ENCODE data around the gene GNAI3.

GNAI3 gene

DNA sequence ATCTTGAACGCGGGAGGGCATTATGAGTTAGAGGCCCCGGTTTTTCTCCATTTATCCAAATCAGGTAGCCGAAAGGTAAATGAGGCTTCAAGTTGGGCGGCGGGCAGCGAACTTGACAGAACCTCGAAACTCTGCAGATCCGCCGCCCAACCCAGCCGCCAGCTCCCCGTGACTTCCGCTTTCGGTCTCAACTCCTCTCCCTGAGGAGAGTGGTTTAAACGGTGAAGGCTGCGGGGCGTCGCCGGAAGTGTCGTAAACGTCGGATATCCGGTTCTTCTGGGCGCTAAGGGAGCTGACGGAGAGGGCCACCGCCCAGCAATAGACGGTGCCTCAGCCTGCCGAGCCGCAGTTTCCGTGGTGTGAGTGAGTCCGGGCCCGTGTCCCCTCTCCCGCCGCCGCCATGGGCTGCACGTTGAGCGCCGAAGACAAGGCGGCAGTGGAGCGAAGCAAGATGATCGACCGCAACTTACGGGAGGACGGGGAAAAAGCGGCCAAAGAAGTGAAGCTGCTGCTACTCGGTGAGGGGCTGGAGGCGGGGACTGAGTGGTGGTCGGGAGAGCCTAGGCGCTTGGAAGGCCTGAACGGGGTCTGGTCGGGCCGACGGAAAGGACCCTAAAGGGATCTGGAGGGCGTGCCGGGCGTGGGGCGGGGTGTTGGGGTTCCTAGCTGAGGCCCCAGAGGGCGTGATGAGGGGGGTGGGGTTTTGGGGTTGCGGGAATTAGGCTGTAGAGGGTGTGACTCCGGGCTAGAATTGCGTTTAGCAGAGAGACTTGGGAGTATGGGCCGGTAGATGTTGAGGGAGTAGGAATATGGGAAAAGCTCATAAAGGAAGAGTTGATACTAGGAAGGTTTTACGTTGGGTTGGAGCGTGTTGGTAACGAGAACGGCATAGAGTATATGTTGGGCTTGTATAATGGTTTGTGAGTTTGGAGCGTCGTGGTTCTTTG is at the start of gene GNAI3:
Gene GNAI3 (plus strand): TSS at position 295 of the 947 bp plus-strand sequence. CDS start 106 bp downstream, at position 401.
- DNase-seq = peak; percentile 94 to 97

DNA sequence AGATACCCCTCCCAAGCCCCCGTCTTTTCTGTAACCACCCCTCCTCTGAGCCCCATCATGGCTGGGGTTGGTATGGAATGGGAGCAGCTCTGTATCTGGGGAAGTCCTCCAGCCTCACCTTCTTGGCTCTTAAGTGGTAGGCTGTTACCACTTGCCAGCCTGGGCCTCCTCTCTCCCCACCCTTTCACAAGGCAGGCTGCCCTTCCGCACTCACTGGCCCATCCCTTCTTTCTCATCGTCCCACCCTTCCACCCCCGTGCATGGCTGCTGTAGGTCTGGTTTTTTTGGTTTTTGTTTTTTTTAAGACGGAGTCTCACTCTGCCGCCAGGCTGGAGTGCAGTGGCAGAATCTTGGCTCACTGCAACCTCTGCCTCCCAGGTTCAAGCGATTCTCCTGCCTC is 49.3 kb upstream of the GNAI3 start:
- DNase-seq = no peak

DNA sequence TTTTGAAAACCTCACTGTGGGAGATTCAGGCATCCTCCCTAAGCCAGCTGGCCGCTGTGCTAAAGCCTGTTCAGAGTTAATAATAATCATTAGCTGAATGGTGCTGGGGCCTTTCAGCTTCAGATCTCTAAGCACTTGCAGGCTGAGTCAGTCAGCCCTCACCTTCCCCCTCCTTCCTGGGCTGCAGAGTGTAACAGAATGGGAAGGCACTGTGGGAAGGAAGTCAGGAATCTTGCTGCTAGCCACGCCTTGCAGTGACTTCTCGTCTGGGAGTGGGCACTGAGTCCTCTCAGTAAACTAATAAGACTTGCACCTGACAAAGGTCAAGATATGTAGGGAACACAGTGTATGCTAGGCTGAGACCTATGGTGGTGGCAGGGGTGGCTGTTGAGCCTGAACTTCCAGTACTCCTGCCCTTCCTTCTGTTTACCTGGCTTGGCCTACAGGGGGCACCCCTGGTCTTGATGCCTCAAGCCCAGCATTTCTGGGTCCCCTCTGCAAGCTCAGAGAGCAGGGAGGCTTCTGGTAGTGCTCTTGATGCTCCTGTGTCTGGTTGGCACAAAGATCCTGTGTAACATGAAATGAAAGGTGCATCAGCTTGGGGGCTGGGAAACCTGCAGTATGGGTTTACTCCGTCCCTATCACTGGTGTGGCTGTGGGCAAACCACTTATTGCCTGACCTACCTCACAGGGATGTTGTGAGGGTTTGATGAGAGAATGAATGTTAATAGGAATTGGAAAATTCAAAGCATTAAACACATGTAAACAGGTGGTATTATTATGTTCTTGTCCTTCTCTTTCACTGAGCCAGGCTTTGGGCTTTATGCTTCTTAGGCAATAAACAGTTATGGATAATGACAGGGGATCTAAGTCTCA is 48.5 kb upstream of the GNAI3 start:
- DNase-seq = no peak

DNA sequence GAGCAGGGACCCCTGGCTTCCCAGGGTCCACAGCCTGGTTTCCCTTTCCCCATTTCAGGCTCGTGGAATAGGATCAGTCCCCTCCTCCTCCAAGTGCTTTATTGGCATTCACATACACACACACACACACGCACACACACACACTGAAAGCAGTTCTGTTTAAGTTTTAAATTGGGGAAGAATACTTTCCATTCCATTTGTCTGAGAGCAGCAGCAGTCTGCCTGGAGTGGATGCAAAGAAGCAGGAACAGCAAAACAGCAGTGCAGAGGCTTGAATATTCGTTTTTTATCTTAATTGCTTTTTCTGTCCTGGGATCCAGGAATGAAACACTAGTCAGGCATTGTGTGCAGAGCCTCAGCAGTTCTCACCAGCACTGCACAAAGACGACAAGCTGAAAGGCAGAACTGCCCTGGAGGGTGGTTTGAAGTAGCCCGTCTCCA is 47.5 kb upstream of the GNAI3 start:
- DNase-seq = no peak

DNA sequence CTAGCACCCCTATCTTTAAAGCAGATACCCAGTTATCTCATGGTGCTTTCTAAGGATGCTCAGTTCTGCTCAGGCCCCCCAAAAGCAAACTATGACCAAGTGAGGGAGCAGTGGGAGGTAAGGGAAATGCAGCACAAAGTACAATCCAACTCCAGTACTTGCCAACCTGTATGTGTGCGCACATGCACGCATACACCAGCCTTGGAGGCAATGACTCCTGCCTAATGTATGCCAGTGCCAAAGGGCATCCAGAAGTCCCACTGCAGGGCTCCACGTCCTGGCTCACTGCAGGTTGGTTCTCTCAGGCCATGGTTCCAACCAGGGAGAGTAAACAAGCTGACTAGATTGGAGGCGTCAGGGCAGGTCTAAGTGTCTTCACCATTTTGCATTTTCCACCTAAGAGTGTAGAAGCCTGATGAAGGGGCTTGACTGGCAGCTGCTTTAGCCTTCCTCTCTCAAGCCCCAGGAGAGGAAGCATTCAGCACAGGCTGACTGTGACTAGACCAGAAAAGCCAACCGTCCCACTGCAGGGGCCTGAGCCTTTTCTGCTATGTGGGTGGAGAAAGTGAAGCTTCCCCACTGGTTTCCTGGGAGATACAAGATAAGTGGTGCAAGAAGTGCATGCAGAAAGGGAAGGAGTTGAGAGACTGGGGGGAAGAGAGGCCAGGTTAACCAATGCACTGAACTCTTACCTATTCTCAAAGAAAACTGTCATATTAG is 46.6 kb upstream of the GNAI3 start:
- no peak for DNase-seq

DNA sequence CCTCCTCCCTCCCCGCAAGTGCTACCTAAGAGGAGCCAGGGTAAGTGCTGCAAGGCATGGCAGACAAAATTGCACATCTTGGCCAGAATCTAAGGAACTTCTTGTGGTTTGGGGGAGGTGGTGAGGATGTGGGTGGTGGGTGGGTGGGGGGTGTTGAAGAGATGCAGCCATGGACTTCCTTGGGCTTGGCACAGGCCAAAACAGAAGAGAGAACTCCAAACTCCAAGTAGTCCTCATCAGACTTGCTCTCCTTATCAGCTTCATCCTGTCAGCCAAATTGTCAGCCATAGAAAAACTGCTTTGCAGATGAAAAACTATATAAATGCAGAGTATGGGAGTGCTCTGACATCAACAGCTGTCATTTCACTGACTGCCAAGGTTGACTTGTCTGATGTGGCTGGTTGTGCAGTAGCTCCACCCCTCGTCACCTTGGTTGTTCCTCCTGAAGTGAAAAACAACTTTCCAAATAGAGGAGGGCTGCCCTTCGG is 46.0 kb upstream of the GNAI3 start:
- no peak for DNase-seq

DNA sequence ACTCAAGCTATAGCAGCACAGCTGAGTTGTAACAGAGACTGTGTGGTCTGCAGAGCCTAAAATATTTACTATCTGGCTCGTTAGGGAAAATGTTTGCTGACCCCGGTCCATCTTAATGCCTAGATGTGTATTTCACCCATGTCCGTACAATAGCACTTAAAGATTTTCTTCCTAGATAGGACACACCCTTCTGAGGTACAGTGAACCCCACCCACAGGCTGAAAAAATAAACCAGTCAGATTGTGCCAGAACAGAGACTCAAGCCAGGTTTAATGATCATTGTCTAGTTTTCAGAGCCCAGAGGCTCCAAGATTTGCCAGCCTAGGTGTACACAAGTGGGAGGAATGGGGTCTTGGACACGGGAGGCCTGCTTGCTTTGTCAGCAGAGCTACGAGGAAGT is 44.5 kb upstream of the GNAI3 start:
- no peak for DNase-seq

DNA sequence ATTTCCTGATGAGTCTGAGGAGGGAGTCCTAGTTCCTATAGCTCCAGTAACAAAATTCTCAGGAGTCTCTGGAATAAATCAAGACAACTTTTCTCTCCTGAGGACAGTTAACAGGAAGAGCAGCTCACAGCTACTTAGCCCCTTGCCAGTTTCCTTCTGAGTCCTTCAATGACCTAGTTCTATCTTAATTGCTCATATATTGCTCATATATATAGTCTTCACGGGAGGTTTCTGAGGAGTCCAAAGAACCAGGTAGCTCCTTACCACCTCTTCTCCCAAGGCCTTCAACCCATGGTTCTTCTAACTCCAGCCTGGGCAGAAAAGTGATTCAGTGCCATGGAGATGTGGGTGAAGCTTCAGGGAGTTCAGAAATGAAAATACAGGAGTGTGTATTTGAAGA is 43.4 kb upstream of the GNAI3 start:
- no peak for DNase-seq

DNA sequence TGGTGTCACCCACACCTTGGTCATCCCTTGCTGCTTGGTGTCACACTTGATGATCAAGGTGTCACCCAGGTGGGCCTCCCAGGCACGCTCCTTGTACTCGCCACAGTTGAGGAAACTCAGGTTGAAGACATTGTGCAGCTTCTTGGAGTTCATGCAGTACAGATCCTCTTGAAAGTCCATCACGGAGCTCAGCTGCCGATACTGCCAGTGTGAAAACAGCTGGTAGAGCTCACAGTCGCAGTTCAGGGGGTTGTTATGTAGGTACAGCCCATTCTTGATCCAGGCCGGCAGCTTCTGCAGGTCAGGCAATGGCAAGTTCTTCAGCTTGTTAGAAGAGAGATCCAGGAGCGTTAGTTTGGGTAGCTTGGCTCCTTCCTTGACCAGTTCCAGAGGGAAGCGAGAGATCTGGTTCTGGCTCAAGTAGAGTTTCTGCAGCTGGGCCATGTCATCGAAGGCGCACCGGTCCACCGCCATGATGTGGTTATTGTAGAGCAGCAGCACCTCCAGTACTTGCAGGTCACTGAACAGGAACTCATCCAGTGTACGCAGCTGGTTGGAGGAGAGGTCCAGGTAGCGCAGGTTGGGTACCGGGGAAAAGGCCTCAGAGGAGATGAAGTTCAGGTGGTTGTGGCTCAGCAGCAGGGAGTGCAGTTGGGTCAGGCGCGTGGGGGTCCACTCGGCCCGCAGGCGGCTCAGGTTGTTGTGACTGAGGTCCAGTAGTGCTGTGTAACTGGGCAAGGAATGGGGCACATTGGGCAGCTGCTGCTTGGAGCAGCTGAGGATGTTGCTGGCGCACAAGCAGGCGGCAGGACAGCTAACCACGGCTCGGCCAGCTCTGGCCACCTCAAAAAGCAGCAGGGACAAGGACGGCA is 40.2 kb upstream of the GNAI3 start:
- DNase-seq = no peak

DNA sequence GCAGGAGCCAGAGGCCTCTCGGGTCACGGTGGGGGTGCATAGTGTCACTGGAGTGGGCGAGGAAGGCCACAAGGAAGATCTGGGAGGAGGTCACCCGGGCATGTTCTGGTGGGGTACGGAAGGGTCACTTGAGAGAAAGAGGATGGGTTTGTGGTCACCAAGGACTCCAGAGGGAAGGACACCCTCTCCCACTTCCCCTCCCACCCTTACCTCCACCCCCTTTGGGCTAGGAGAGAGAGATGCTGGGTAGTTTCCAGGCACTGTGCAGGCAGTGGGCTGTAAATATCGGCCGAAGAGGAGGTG is 39.6 kb upstream of the GNAI3 start:
- no peak for DNase-seq

DNA sequence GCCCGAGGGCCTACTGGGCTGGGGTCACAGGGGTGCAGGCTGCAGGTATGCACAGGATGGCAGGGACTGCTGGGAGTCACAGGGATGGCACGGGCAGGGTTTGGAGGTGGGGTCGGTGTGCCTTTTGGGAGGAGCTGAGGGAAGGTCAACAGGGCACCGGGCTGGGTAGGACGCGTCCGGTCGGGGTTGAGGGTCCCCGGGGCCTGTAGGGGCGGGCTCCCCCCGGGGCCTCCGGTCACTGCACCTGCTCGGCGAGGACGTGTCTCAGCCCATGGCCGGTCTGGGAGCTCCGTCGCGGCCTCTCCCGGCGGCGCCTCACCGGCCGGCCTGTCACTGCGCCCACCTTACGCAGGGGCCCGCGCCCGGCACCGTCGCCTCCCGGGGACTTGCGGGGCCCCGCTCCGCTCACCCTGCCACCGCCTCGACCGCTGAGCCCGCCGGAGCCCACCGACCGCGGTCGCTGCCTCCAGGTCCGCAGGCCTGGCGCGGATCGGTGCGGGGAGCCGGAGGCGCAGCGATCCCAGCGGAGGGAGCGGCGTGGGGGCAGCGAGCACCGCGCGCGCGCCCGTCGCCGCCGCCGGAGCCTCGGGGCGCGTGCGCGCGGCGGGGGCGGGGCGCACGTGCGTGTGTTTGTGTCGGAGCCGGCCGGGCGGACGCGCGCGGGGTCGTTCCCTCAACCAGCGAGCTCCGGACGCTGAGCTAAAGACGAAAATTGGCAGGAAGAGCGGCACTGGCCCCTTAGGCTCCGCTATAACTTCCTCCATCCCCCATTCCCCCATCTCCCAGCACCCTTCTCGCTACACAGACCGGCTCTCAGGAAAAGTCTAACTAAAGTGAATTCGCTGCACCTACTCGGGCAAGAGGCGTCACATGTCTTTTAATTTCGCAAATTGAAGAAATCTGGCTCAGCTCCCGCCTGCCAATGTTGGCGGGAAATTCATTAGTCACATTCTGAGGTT is 39.0 kb upstream of the GNAI3 start, which contains the start of gene AMIGO1:
Gene AMIGO1 (minus strand): TSS at position 552 of the 959 bp plus-strand sequence. CDS start 815 bp downstream, outside the sequence.
- peak in 1 of 2 experiments; percentile 65 for DNase-seq

DNA sequence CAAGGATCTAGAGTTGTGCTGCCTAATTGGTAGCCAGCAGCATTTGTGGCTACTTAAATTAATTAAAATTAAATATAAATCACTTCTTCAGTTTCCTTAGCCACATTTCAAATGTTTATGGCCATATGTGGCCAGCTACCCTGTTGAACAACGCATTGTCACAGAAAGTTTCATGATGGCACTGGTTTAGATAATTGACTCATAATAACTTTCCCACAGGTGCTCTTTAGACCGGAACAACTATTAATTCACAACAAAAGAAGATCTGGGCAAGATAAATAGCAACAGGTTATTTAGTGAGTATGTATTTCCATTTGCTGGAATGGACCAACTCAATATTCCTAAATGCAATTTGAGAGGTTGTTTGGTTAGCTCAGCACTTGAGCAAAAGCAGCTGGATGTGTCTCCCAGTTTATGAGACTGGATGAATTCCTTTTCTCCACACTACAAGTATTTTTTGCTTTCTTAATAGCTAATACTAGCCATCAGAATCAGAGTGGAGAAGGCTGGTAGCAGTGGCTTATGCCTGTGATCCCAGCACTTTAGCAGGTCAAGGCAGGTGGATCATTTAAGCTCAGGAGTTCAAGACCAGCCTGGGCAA is 35.2 kb upstream of the GNAI3 start:
- DNase-seq = no peak

DNA sequence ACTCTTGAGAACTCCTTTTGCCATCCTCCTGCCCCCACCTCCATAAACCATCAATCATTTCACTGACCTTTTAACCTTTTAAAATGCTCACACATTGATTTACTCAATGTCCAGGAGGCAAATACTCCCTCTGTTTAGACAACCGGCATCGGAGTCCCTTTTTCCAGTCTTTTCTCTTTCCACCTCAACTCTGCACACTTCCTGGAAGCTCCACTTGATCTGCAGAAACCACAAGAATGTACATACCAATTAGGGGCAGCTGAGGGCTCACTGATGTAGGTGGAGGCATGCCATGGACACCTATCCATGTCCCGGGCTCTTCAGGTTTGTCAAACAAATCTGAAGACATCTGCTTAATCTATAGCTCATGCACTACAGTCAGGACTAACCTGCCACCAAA is 33.6 kb upstream of the GNAI3 start:
- DNase-seq = no peak

DNA sequence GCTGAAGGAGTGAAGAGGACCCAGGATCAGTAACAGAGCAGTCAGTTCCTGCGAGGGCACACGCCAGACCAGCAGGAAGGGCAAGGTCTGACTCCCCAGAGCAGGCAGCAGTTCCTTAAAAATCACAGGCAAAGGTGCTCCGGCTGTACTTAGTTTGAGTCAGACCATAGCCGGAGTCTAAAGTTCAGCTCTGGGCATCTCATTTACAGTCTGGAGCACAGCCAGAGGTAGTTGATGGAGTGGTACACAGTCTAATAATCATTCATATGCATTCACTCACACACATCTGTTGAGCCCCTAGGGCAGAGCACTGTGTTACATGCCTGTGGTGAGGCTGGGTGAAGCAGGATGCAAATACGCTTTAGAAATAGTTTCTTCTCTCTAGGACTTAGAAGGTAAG is 31.5 kb upstream of the GNAI3 start:
- DNase-seq = no peak

DNA sequence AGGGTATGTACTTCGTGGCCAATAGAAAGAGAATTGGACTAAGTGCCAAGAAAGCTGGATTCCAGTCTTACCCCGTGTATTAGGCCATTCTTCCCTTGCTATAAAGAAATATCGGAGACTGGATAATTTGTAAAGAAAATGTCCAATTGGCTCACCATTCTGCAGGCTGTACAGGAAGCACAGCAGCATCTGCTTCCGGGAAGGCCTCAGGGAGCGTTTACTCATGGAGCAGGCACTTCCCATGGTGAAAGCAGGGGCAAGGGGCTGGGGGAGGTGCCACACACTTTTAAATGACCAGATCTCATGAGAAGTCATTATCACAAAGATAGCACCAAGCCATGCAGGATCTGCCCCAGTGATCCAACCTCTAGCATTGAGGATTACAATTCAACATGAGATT is 31.1 kb upstream of the GNAI3 start:
- DNase-seq = no peak

DNA sequence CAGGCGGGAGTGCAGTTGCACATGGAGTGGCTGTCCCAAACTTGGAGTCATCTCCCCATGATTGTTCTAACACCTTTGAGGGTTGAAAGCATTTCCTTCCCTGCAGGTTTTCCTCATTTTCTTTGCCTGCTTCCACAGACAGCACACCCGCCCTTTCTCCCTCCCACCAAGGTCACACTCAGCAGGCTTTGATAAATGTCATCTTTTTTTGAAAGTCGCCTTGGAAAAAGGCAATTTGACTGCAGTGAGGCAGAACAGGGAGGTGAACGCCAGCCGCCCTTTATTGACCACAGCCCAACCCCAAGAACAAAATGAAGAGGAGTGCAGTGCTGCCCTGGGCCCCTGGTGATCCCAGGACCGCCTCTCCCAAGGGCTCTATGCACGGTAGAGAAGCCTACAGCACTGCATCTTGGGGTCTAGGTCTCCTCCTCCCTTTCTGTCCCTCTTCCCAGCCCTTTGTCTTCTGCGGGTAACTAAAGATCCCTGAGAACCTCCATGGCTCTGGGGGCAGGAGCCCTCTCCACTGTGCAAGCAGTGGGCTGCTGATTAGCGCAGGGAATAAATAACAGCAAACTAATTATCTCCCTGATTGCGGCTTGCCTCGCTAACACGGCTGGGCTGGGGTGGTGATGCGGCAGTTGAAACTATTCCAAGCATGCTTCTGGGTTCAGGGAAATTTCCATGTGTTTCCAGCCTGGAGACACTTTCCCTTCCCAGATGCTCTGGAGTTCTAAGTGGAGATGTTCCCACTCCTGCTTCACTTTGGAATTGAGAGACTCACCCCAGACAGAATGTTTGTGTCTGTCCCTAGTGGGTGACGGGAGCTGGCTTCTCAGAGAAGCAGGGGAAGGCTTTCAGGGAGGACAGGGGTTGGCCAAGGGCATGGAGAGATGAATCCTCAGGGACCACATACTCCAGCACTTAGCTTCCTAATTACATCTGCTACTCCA is 27.1 kb upstream of the GNAI3 start:
- no peak for DNase-seq

DNA sequence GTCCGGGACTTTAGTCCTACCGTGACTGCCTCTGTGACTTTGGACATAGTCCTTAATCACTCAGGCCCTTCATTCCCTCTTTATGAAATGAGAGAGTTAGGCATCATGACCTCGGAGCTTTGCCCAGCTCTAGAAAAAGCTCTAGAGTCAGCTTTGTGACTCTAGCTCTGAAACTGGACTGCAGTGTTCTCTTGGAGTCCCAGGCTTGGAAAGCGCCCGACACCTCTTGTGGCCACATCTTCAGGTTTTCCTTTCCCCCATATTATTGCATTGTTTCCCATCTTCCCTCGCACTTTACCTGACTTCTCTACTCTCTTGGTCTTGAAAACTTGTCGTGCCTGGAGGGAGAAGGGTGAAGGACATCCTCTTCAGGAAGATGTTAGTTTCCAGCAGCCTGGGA is 26.4 kb upstream of the GNAI3 start:
- DNase-seq = no peak

DNA sequence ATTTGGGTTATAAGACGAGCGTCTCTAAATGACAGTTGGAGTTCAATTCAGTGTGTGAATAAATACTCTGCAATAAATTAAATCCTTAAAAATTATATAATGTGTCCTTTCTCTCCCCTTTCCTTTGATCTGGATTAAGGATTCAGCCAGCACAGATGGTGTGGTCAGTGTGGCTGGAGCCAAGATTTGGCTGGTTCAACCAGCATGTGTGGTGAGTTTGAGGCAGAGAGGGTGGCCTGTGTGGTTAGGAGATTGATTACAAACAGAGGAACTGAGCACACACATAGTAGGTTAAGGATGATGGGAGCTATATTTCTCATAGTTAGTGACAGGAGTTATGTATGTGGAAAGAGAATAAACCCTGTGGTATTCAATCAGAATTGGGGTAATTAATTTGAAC is 24.7 kb upstream of the GNAI3 start:
- DNase-seq = no peak
